CD14-positive monocyte (primary cell): ENCODE results near the gene ST8SIA1. TPM values are rescaled to one million over a fixed set of nuclear protein-coding genes. Genes with fewer than 3 reads are reported as not detected.

Source experiments
- DNase-seq, 3 donors: peaks; one replicate each; pipeline ENCODE4 v3.0.0-alpha.2; 2011 to 2022
- H2AFZ ChIP-seq: 2 replicates; pipeline ENCODE4 v1.6.0; 2012; ENCODE audit warnings: mild to moderate bottlenecking, low read depth, low read length, inconsistent platforms; ENCODE audit not compliant: insufficient read depth, poor library complexity, severe bottlenecking
- H3K27ac ChIP-seq, 2 donors: 1 replicate in 1 of 2; 2 replicates in 1 of 2; pipeline ENCODE4 v1.5.1; 2012 to 2013; ENCODE audit warnings: low read length in 2 of 2, control low read depth in 1 of 2, inconsistent platforms in 1 of 2, low read depth in 1 of 2, mild to moderate bottlenecking in 1 of 2
- H3K27me3 ChIP-seq, 2 donors: one replicate each; pipeline versions ENCODE4 v1.6.0 to v1.6.1; 2011 to 2013; ENCODE audit warnings: low read length in 2 of 2; ENCODE audit not compliant: control insufficient read depth in 2 of 2, insufficient read depth in 2 of 2
- H3K36me3 ChIP-seq, 2 donors: replicated peaks in 1 of 2; 1 replicate in 1 of 2; 2 replicates in 1 of 2; pipeline versions ENCODE4 v1.5.1 to v1.6.1; 2012 to 2013; ENCODE audit warnings: low read length in 2 of 2, control low read depth in 1 of 2, inconsistent platforms in 1 of 2, mild to moderate bottlenecking in 1 of 2; ENCODE audit not compliant: insufficient read depth in 2 of 2, control insufficient read depth in 1 of 2
- H3K4me1 ChIP-seq, 2 donors: 1 replicate in 1 of 2; 2 replicates in 1 of 2; pipeline versions ENCODE4 v1.5.1 to v1.6.1; 2012 to 2013; ENCODE audit warnings: low read length in 2 of 2, control low read depth in 1 of 2, inconsistent platforms in 1 of 2, mild to moderate bottlenecking in 1 of 2, moderate library complexity in 1 of 2; ENCODE audit not compliant: insufficient read depth in 2 of 2, control insufficient read depth in 1 of 2
- H3K4me2 ChIP-seq: replicated peaks from 2 replicates; pipeline ENCODE3; 2012; ENCODE audit warnings: low read length, moderate library complexity, mild to moderate bottlenecking; ENCODE audit not compliant: poor library complexity, severe bottlenecking; ENCODE audit errors: extremely low read depth
- H3K4me3 ChIP-seq, 3 experiments: fragments of 200-600 bp in 1 of 3; sonication (generic) in 1 of 3; replicated peaks in 1 of 3; 1 replicate in 2 of 3; 2 replicates in 1 of 3; pipeline ENCODE4 v1.5.1; 2011 to 2013; ENCODE audit warnings: low read length in 3 of 3, mild to moderate bottlenecking in 3 of 3, control low read depth in 2 of 3, low read depth in 2 of 3, inconsistent platforms in 1 of 3, moderate library complexity in 1 of 3
- H3K79me2 ChIP-seq: 2 replicates; pipeline ENCODE4 v1.6.0; 2012; ENCODE audit warnings: mild to moderate bottlenecking, control low read depth, inconsistent platforms, low read length, moderate library complexity; ENCODE audit not compliant: insufficient read depth
- H3K9ac ChIP-seq: 2 replicates; pipeline ENCODE4 v1.6.0; 2017; ENCODE audit warnings: low read length, mild to moderate bottlenecking; ENCODE audit not compliant: insufficient read depth, poor library complexity, severe bottlenecking
- H3K9me3 ChIP-seq, 2 donors: replicated peaks in 1 of 2; 1 replicate in 1 of 2; 2 replicates in 1 of 2; pipeline versions ENCODE4 v1.5.1 to v1.6.1; 2012 to 2013; ENCODE audit warnings: low read length in 2 of 2, control low read depth in 1 of 2; ENCODE audit not compliant: control insufficient read depth in 1 of 2, insufficient read depth in 1 of 2
- H4K20me1 ChIP-seq: 2 replicates; pipeline ENCODE4 v1.6.0; 2012; ENCODE audit warnings: mild to moderate bottlenecking, low read length, control low read depth, moderate library complexity; ENCODE audit not compliant: insufficient read depth
- H3K27ac Mint-ChIP-seq, 7 donors: one replicate each; pipeline ENCODE4 v1.8.0; 2020; ENCODE audit warnings: mild to moderate bottlenecking in 7 of 7, mixed read lengths in 7 of 7, moderate library complexity in 6 of 7, inconsistent platforms in 2 of 7
- H3K27me3 Mint-ChIP-seq, 3 donors: one replicate each; pipeline ENCODE4 v1.8.0; 2021 to 2022; ENCODE audit warnings: low read depth in 3 of 3, mild to moderate bottlenecking in 3 of 3, mixed read lengths in 3 of 3, moderate library complexity in 3 of 3, inconsistent platforms in 1 of 3
- H3K36me3 Mint-ChIP-seq, 2 donors: one replicate each; pipeline ENCODE4 v1.8.0; 2020; ENCODE audit warnings: mixed read lengths in 2 of 2, inconsistent platforms in 1 of 2, mild to moderate bottlenecking in 1 of 2
- H3K4me1 Mint-ChIP-seq: one replicate; pipeline ENCODE4 v1.8.0; 2020; ENCODE audit warnings: mild to moderate bottlenecking, mixed read lengths
- H3K4me3 Mint-ChIP-seq, 2 donors: one replicate each; pipeline ENCODE4 v1.8.0; 2020; ENCODE audit warnings: mild to moderate bottlenecking in 2 of 2, mixed read lengths in 2 of 2, moderate library complexity in 1 of 2
- H3K9me3 Mint-ChIP-seq, 7 donors: one replicate each; pipeline ENCODE4 v1.8.0; 2020 to 2022; ENCODE audit warnings: mixed read lengths in 7 of 7, mild to moderate bottlenecking in 6 of 7, moderate library complexity in 6 of 7, inconsistent platforms in 2 of 7
- WGBS: methylation state at CpG from one replicate; pipeline ENCODE4 v1.1.5; 2013; ENCODE audit warnings: missing lambda C conversion rate; ENCODE audit not compliant: insufficient coverage; 5-methylcytosine and 5-hydroxymethylcytosine counted together
- intact Hi-C, 2 donors: fragments of 100-400 bp; cut with micrococcal nuclease; formaldehyde crosslinking; loops; one replicate each; pipeline versions ENCODE4 v1.15.0 to v1.15.1; 2023
- polyA plus RNA-seq, 3 donors: library from polyadenylated mRNA; depleted of rRNA in 1 of 3; unstranded in 2 of 3; stranded (reverse) in 1 of 3; fragments of 300-500 nt in 2 of 3; fragments of >200 nt in 1 of 3; fragmentation: Illumina TruSeq in 2 of 3; gene quantifications; 1 replicate in 2 of 3; 2 replicates in 1 of 3; pipeline ENCODE4 v1.2.3, GENCODE V29; 2012 to 2021
- TF ChIP-seq, protein P1 (sequence below): fragments of 200-600 bp; IDR thresholded peaks from one replicate; pipeline ENCODE4 v1.8.0; 2022; ENCODE audit warnings: antibody characterized with exemption, mild to moderate bottlenecking

Gene ST8SIA1
- polyA plus RNA-seq, 3 donors = not detected

DNA sequence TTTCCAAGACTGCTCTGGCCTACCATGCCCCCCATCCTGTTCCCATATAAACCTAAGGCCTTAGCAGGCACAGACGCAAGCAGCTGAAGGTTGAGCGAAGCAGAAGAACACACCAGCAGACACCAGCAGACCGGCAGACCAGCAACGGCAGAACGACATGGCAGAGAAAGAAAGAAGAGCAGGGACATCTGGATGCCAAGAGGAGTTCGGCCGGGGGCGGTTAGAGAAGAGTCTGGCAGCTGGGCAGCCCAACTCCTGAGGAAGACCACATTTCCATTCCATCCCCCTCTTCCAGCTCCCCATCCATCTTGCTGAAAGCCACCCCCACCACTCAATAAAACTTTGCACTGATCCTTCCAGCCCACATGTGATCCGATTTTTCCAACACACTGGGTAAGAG is 5.2 kb upstream of the ST8SIA1 start:
- H3K4me1 Mint-ChIP-seq = peaks cover 35% of the 10 kb centered on the region
- Histone ChIP-seq H3K27ac (no peak overlapping the region), H3K79me2 (no peaks in the 10 kb centered on the region), H3K27me3 (peaks cover 0 to 4% of the 10 kb centered on the region in 2 donors), H2AFZ (peak overlapping the region; percentile 34), H3K4me3 (peak overlapping the region in 1 of 3 experiments; percentile 49), H3K4me2 (peak overlapping the region; percentile 61), H3K9ac (no peak overlapping the region), H3K9me3 (no peaks in the 10 kb centered on the region), H3K4me1 (peaks cover 28 to 35% of the 10 kb centered on the region in 2 donors), H4K20me1 (no peaks in the 10 kb centered on the region), H3K36me3 (no peaks in the 10 kb centered on the region)
- peaks cover 7 to 17% of the 10 kb centered on the region in 2 donors for H3K36me3 Mint-ChIP-seq
- intact Hi-C loops = no loop called here
- peaks cover 7 to 12% (median 12%) of the 10 kb centered on the region in 3 donors for H3K27me3 Mint-ChIP-seq
- H3K27ac Mint-ChIP-seq = peak overlapping the region in 5 of 7 donors; percentile 61 to 81 (median 77)
- peaks cover 12 to 30% (median 18%) of the 10 kb centered on the region in 7 donors for H3K9me3 Mint-ChIP-seq
- H3K4me3 Mint-ChIP-seq = peak overlapping the region; percentile 16 to 80
- TF ChIP-seq, protein P1, sequence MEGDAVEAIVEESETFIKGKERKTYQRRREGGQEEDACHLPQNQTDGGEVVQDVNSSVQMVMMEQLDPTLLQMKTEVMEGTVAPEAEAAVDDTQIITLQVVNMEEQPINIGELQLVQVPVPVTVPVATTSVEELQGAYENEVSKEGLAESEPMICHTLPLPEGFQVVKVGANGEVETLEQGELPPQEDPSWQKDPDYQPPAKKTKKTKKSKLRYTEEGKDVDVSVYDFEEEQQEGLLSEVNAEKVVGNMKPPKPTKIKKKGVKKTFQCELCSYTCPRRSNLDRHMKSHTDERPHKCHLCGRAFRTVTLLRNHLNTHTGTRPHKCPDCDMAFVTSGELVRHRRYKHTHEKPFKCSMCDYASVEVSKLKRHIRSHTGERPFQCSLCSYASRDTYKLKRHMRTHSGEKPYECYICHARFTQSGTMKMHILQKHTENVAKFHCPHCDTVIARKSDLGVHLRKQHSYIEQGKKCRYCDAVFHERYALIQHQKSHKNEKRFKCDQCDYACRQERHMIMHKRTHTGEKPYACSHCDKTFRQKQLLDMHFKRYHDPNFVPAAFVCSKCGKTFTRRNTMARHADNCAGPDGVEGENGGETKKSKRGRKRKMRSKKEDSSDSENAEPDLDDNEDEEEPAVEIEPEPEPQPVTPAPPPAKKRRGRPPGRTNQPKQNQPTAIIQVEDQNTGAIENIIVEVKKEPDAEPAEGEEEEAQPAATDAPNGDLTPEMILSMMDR = no peak
- 89% methylated on average over 6 of the region's 9 CpGs for WGBS
- no peak for DNase-seq

- Histone ChIP-seq H3K36me3 (no peaks in the 10 kb centered on the region), H3K27me3 (peaks cover 28 to 40% of the 10 kb centered on the region in 2 donors)
- H3K27ac Mint-ChIP-seq = peak overlapping the region in 1 of 7 donors; percentile 68
Observed at GRCh38 chr12:22335794-22336166, 1.3 kb upstream of the ST8SIA1 start.

More at GRCh38 chr12:22335794-22336166, 1.3 kb upstream of the ST8SIA1 start:
- Histone ChIP-seq H3K79me2 (no peaks in the 10 kb centered on the region), H3K4me1 (peaks cover 42 to 44% of the 10 kb centered on the region in 2 donors), H3K27ac (no peak overlapping the region), H3K9me3 (peaks cover 0 to 10% of the 10 kb centered on the region in 2 donors), H4K20me1 (no peaks in the 10 kb centered on the region), H2AFZ (peak overlapping the region; percentile 82), H3K4me3 (peak overlapping the region in 1 of 3 experiments; percentile 83), H3K9ac (no peak overlapping the region), H3K4me2 (peak overlapping the region; percentile 98)
- Mint-ChIP-seq H3K9me3 (peaks cover 0 to 20% (median 6%) of the 10 kb centered on the region in 7 donors), H3K27me3 (peaks cover 32 to 48% (median 41%) of the 10 kb centered on the region in 3 donors), H3K36me3 (peaks cover 12 to 14% of the 10 kb centered on the region in 2 donors), H3K4me3 (peak overlapping the region; percentile 91 to 97), H3K4me1 (peaks cover 50% of the 10 kb centered on the region)
- WGBS = 0% methylated on average over 1 of the region's 6 CpGs
- intact Hi-C loops = no loop called here
- TF ChIP-seq, protein P1 = peak; percentile 43
- no peak for DNase-seq
